HCT116 (cell line): ENCODE results near the gene CCK. TPM values are rescaled to one million over a fixed set of nuclear protein-coding genes. Genes with fewer than 3 reads are reported as not detected.
A peak's percentile ranks its signal among the peaks of the same experiment; 100 is the strongest.

Experiments
- ATAC-seq: fragments of 200-7000 bp; cut with Tn5 transposase; 2 replicates; pipeline ENCODE4 v1.9.1; 2020; ENCODE audit warnings: mild to moderate bottlenecking, moderate library complexity
- BruUV-seq: library from RNA; stranded (reverse); fragments of 400-500 nt; replicated peaks from 2 replicates; lab custom pipeline; 2021; lab: Mats Ljungman, UMichigan
- CTCF ChIA-PET: fragments of 300-600 bp; sonication (Branson Sonifier 250); formaldehyde crosslinking; loops from one replicate; lab custom pipeline; 2021; ENCODE audit warnings: antibody characterized with exemption; lab: Charles Lee
- POLR2A ChIA-PET: fragments of 300-600, 350-600 bp; sonication (Branson Sonifier 250); formaldehyde crosslinking; loops from one replicate; lab custom pipeline; 2021; ENCODE audit warnings: antibody characterized with exemption; lab: Charles Lee
- RAD21 ChIA-PET, 2 experiments: fragments of 300-600 bp; sonication (Branson Sonifier 250); formaldehyde crosslinking; loops; one replicate each; lab custom pipeline; 2023; ENCODE audit warnings: low total read pairs in 2 of 2; ENCODE audit not compliant: uncharacterized antibody in 2 of 2, unreplicated experiment in 2 of 2, low non-redundant PET in 1 of 2; lab: Charles Lee
- DNase-seq: peaks from one replicate; pipeline ENCODE4 v3.0.0-alpha.2; 2010; ENCODE audit warnings: low read depth, low spot score
- H2AFZ ChIP-seq: fragments of 200-600 bp; shearing (Covaris generic), sonication (generic); 2 replicates; pipeline ENCODE4 v1.6.1; 2017; ENCODE audit warnings: low read depth, mixed run types, mixed read lengths, antibody characterized with exemption, low read length; ENCODE audit not compliant: poor library complexity, severe bottlenecking
- H3K27ac ChIP-seq: 2 replicates; pipeline ENCODE4 v1.5.1; 2012; ENCODE audit warnings: low read depth, low read length
- H3K27me3 ChIP-seq: fragments of 200-600 bp; sonication (generic); 2 replicates; pipeline ENCODE4 v1.6.1; 2016; ENCODE audit warnings: mixed run types, low read length, mixed read lengths; ENCODE audit not compliant: insufficient read depth
- H3K36me3 ChIP-seq, 2 experiments: fragments of 200-500 bp in 1 of 2; fragments of 200-600 bp in 1 of 2; sonication (Bioruptor generic) in 1 of 2; sonication (generic) in 1 of 2; 2 replicates each; pipeline versions ENCODE4 v1.5.1 to v1.6.1; 2014 to 2016; ENCODE audit warnings: low read length in 2 of 2, inconsistent platforms in 1 of 2, mixed read lengths in 1 of 2, mixed run types in 1 of 2; ENCODE audit not compliant: insufficient read depth in 2 of 2, control insufficient read depth in 1 of 2
- H3K4me1 ChIP-seq, 2 experiments: fragments of 200-600 bp in 1 of 2; sonication (generic) in 1 of 2; 2 replicates each; pipeline versions ENCODE4 v1.5.1 to v1.6.1; 2012 to 2017; ENCODE audit warnings: low read length in 2 of 2, inconsistent platforms in 1 of 2, mild to moderate bottlenecking in 1 of 2, mixed read lengths in 1 of 2, mixed run types in 1 of 2, moderate library complexity in 1 of 2; ENCODE audit not compliant: insufficient read depth in 2 of 2, control insufficient read depth in 1 of 2
- H3K4me2 ChIP-seq: fragments of 200-600 bp; sonication (generic); 2 replicates; pipeline ENCODE4 v1.6.1; 2017; ENCODE audit warnings: mixed run types, low read length, mixed read lengths
- H3K4me3 ChIP-seq, 2 experiments: fragments of 200-600 bp in 1 of 2; sonication (generic) in 1 of 2; replicated peaks in 1 of 2; 2 replicates each; pipeline ENCODE4 v1.5.1; 2011 to 2016; ENCODE audit warnings: low read length in 2 of 2, control low read depth in 1 of 2, low read depth in 1 of 2, mild to moderate bottlenecking in 1 of 2, mixed read lengths in 1 of 2, mixed run types in 1 of 2
- H3K79me2 ChIP-seq: fragments of 200-600 bp; sonication (generic); 2 replicates; pipeline ENCODE4 v1.6.1; 2017; ENCODE audit warnings: mild to moderate bottlenecking, mixed run types, low read length, moderate library complexity, mixed read lengths; ENCODE audit not compliant: insufficient read depth
- H3K9ac ChIP-seq: fragments of 200-600 bp; sonication (generic); 2 replicates; pipeline ENCODE4 v1.6.1; 2016; ENCODE audit warnings: low read length, mixed read lengths
- H3K9me2 ChIP-seq: fragments of 200-600 bp; sonication (generic), shearing (Covaris generic); 2 replicates; pipeline ENCODE4 v1.6.1; 2017; ENCODE audit warnings: mixed run types, mild to moderate bottlenecking, moderate library complexity; ENCODE audit not compliant: insufficient read depth
- H3K9me3 ChIP-seq, 2 experiments: fragments of 200-500 bp in 1 of 2; fragments of 200-600 bp in 1 of 2; sonication (Bioruptor generic) in 1 of 2; sonication (generic) in 1 of 2; 2 replicates each; pipeline ENCODE4 v1.6.1; 2014 to 2017; ENCODE audit warnings: low read length in 2 of 2, mixed read lengths in 2 of 2, inconsistent platforms in 1 of 2, low read depth in 1 of 2, mild to moderate bottlenecking in 1 of 2, mixed run types in 1 of 2, moderate library complexity in 1 of 2; ENCODE audit not compliant: control insufficient read depth in 1 of 2, insufficient read depth in 1 of 2
- H4K20me1 ChIP-seq: fragments of 200-600 bp; sonication (generic), shearing (Covaris generic); 2 replicates; pipeline ENCODE4 v1.6.1; 2017; ENCODE audit warnings: mixed run types, mild to moderate bottlenecking, moderate library complexity; ENCODE audit not compliant: insufficient read depth
- ATF3 ChIP-seq: IDR thresholded peaks from 2 replicates; pipeline ENCODE4 v1.6.1; 2012
- CBX3 ChIP-seq: IDR thresholded peaks from 2 replicates; pipeline ENCODE4 v1.6.1; 2012; ENCODE audit warnings: low read depth
- CEBPB ChIP-seq: IDR thresholded peaks from 2 replicates; pipeline ENCODE4 v1.6.1; 2012; ENCODE audit warnings: low read depth
- EGR1 ChIP-seq: IDR thresholded peaks from 2 replicates; pipeline ENCODE4 v1.6.1; 2012; ENCODE audit warnings: low read depth
- ELF1 ChIP-seq: IDR thresholded peaks from 2 replicates; pipeline ENCODE4 v1.6.1; 2012; ENCODE audit warnings: low read depth, borderline replicate concordance
- EZH2 ChIP-seq: fragments of 200-600 bp; sonication (generic); IDR thresholded peaks from 2 replicates; pipeline ENCODE4 v1.6.1; 2017; ENCODE audit warnings: antibody characterized with exemption, mixed run types
- EZH2phosphoT487 ChIP-seq: fragments of 200-600 bp; IDR thresholded peaks from 2 replicates; pipeline ENCODE4 v1.6.1; 2018; ENCODE audit warnings: antibody characterized with exemption, borderline replicate concordance
- FOSL1 ChIP-seq: IDR thresholded peaks from 2 replicates; pipeline ENCODE4 v1.6.1; 2012; ENCODE audit warnings: low read depth
- JUND ChIP-seq: IDR thresholded peaks from 2 replicates; pipeline ENCODE4 v1.6.1; 2012
- MAX ChIP-seq: IDR thresholded peaks from 2 replicates; pipeline ENCODE4 v1.6.1; 2012
- POLR2A ChIP-seq: IDR thresholded peaks from 2 replicates; pipeline ENCODE4 v1.7.0; 2011; ENCODE audit warnings: borderline replicate concordance; ENCODE audit not compliant: insufficient read depth, insufficient read length; ENCODE audit errors: extremely low read depth
- POLR2AphosphoS5 ChIP-seq: IDR thresholded peaks from 2 replicates; pipeline ENCODE4 v1.6.1; 2011; ENCODE audit warnings: mild to moderate bottlenecking, low read depth, low read length, moderate library complexity
- RAD21 ChIP-seq: IDR thresholded peaks from 2 replicates; pipeline ENCODE4 v1.6.1; 2012; ENCODE audit warnings: low read depth, mild to moderate bottlenecking
- REST ChIP-seq: IDR thresholded peaks from 2 replicates; pipeline ENCODE4 v1.6.1; 2012; ENCODE audit warnings: low read depth
- SP1 ChIP-seq: IDR thresholded peaks from 2 replicates; pipeline ENCODE4 v1.6.1; 2012; ENCODE audit warnings: low read depth
- SRF ChIP-seq: IDR thresholded peaks from 2 replicates; pipeline ENCODE4 v1.6.1; 2012; ENCODE audit warnings: low read depth
- TCF7L2 ChIP-seq: IDR thresholded peaks from 2 replicates; pipeline ENCODE4 v1.7.0; 2011; ENCODE audit warnings: borderline replicate concordance, inconsistent platforms; ENCODE audit not compliant: insufficient read depth, insufficient read length; ENCODE audit errors: extremely low read depth
- YY1 ChIP-seq: IDR thresholded peaks from 2 replicates; pipeline ENCODE4 v1.6.1; 2011; ENCODE audit warnings: low read length, low read depth, moderate library complexity, mild to moderate bottlenecking; ENCODE audit not compliant: insufficient replicate concordance; ENCODE audit errors: extremely low read depth
- ZFX ChIP-seq: fragments of 450-650 bp; IDR thresholded peaks from 2 replicates; pipeline ENCODE4 v1.6.1; 2017
- ZNF274 ChIP-seq: fragments of 200-500 bp; sonication (Bioruptor generic); IDR thresholded peaks from 2 replicates; pipeline ENCODE4 v1.6.1; 2014; ENCODE audit warnings: mild to moderate bottlenecking, low read depth, low read length, inconsistent platforms
- intact Hi-C: fragments of 100-400 bp; cut with micrococcal nuclease; formaldehyde crosslinking; loops from 2 replicates; pipeline ENCODE4 v1.10.0; 2022
- total RNA-seq: library from RNA; stranded (reverse); gene quantifications from one replicate; pipeline ENCODE4 v1.2.1, GENCODE V29; 2021; ENCODE audit not compliant: unreplicated experiment

The CCK gene
- total RNA-seq, 1 experiment from 2014 or later = 0.32 TPM

- Histone ChIP-seq H3K79me2 (no peaks in the 10 kb centered on the region), H3K27ac (no peak overlapping the region), H3K4me1 (no peaks in the 10 kb centered on the region), H3K9ac (no peak overlapping the region), H3K4me3 (no peak overlapping the region), H3K9me3 (no peaks in the 10 kb centered on the region), H2AFZ (no peak overlapping the region), H3K9me2 (no peaks in the 10 kb centered on the region), H3K27me3 (peaks cover 6% of the 10 kb centered on the region; the same call in 1 of the 2 replicates), H4K20me1 (no peaks in the 10 kb centered on the region), H3K36me3 (no peaks in the 10 kb centered on the region), H3K4me2 (no peak overlapping the region)
- ATAC-seq (no peak), DNase-seq (no peak)
- ChIA-PET POLR2A (no interaction called here), CTCF (no interaction called here), RAD21 (no interaction called here)
- intact Hi-C loops = no loop called here
- TF ChIP-seq YY1 = no peak
- no peak for TF ChIP-seq CEBPB
- no peak for TF ChIP-seq FOSL1
- TF ChIP-seq POLR2A = no peak
- TF ChIP-seq ZFX = no peak
- TF ChIP-seq RAD21 = no peak
- TF ChIP-seq REST = peak; percentile 92
- TF ChIP-seq ZNF274 = no peak
- BruUV-seq = no TSS peak
Measured at GRCh38 chr3:42300013-42300412, 34.0 kb upstream of the CCK start.

GRCh38 chr3:42298259-42298658, 32.3 kb upstream of the CCK start:
- no peaks in the 10 kb centered on the region for H3K27me3 ChIP-seq
- H3K9me2 ChIP-seq = no peaks in the 10 kb centered on the region
- intact Hi-C loops = no loop called here
- no peaks in the 10 kb centered on the region for H3K36me3 ChIP-seq
- H3K4me2 ChIP-seq = no peak overlapping the region
- ATAC-seq (no peak), DNase-seq (no peak)
- H3K4me3 ChIP-seq = no peak overlapping the region
- H3K27ac ChIP-seq = no peak overlapping the region
- ChIA-PET RAD21 (no interaction called here), CTCF (no interaction called here), POLR2A (no interaction called here)
- no peaks in the 10 kb centered on the region for H4K20me1 ChIP-seq
- no peak overlapping the region for H3K9ac ChIP-seq
- H3K79me2 ChIP-seq = no peaks in the 10 kb centered on the region
- no peaks in the 10 kb centered on the region for H3K4me1 ChIP-seq
- no TSS peak for BruUV-seq
- H2AFZ ChIP-seq = no peak overlapping the region
- no peaks in the 10 kb centered on the region for H3K9me3 ChIP-seq
- TF ChIP-seq TCF7L2 (no peak), MAX (no peak), FOSL1 (no peak), SRF (no peak), EZH2 (no peak), POLR2AphosphoS5 (no peak), POLR2A (no peak), SP1 (no peak), YY1 (no peak), EGR1 (no peak), CEBPB (no peak), ELF1 (no peak), EZH2phosphoT487 (no peak), CBX3 (no peak), JUND (no peak), ATF3 (no peak)
